Activated T-cell treated with anti-CD3 and anti-CD28 coated beads for 48 hours (primary cell): ENCODE measurements around the gene TMEM9.

ENCODE experiments used
- DNase-seq: peaks from one replicate; pipeline ENCODE4 v3.0.0-alpha.2; 2020; ENCODE audit warnings: low read depth

TMEM9 gene

DNA sequence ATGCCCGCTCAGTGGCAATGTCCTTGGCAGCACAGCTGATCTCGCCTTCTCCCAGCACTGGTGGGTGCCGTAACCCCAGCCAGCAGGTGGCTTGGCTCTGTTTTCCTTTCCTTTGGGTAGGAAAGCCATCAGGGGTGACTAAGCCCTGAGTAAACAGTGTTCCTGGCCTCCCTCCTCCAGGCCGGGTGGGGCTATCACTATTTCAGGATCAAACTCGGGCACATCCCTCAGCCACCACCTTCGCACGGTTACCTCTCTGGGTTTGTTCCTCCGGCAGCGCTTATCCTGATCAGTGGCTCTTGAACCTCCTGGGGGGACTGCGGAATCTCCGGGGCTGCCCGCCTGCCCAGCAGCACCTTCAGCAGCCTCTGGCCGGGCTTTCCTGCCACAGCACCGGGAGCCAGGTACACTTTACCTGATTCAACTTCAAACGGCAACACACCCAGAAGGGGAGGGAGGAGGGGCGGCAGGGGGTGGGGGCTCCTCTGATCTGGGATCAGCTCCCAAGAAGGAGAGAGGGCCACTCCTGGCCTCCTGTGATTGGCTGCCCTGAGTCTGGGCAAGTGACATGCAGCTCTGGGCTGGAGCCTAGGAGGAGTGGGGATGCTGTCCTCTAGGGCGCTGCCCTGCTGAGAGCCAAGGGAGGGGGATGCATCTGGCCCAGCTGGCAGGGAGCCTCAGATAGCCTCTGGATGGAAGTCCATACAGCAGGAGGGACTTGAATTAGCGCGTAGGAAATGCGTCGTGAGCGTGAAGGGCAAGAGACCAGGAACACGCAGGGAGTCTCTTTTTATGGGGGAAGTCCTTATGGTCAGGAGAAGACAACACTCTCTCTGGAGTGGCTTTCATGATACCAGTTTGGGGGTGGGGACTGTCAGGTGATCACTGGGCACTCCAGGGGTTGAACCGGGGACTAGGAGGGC, 27.2 kb downstream of the TMEM9 start, which contains the start of gene ASCL5:
TSS of gene ASCL5 (minus strand) at position 353 of the 923 bp plus-strand sequence. CDS start 11,812 bp downstream, outside the sequence.
- no peak for DNase-seq

GRCh38 chr1:201126463-201126831, 27.8 kb downstream of the TMEM9 start:
- no peak for DNase-seq

GRCh38 chr1:201125800-201126199, 28.5 kb downstream of the TMEM9 start:
- no peak for DNase-seq

- no peak for DNase-seq
Measured at GRCh38 chr1:201125019-201125418, 29.3 kb downstream of the TMEM9 start.

- DNase-seq: no peak
Measured at GRCh38 chr1:201123866-201124265, 30.4 kb downstream of the TMEM9 start.

DNA sequence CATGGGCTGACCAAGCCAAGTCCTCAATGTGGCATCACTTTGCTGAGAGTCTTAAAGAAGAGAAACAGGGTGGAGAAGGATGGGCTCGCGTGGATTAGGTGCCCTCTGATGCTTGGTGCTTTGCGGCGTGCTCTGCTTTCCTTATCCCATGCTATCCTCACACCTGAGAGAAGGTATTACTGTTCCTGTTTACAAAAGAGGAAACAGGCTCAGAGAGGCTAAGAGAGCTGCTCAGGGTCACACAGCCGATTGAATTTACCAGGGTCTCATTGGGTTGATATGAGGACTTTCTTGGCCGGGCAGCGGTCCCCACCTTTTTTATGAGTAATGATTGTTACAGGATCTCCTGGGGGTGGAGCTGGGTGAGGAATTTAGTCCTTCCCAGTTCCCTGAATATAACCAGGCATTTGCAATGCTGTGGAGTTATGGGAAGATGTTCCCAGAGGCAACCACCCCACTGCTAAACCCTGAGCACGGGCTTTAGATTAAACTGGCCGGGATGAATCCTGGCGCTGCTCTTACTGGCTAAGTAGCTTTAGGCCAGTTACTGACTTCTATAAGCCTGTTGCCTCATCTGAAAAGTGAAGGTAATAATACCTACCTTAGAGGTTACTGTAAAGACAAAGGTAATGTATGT, 31.8 kb downstream of the TMEM9 start:
- DNase-seq: no peak

GRCh38 chr1:201119206-201120197, 34.8 kb downstream of the TMEM9 start:
- peak; percentile 51 for DNase-seq

DNA sequence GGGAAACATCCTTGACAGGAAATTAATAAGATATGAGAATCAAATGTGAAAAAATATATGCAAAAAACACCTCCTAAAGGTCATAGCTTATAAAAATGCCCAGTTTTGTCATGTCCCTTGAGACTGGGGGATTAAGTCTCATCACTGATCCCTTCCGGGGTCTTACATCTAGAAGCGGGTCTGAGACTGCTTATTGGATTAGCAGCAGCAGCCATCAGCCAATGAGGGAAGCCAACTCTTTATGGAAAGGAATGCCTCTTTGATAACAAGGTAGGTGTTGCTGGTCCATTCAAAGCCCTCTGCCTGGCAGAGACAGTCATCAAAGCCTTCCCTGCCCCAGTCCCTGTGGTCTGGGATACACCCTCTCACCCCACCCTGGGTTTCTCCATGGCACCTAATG, 38.2 kb downstream of the TMEM9 start:
- DNase-seq: no peak

DNA sequence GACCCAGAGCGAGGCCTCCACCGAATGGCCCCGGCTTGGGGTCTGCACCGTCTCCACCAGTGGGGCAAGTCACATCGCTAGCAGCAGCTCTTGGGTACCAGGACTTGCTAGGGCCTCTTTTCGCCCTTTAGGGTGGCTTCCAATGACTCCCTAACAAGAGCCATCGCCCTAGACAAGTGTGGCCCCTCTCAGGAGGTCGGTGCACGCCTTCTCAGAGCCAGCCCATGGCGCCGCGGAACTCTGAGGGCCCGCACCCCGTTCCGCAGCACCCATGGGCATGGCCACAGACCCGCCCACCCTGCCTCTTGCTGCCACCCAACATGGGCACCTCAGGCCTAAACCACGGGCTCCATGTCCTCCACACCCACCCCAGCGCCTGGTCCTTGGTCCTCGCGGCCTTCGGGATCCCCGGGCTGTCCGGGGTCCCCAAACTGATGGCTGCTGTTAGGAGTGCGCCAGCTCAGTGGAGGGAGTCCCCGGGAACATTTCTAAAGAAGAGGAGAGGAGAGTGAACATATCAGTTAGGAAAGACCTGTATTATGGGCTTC, 38.8 kb downstream of the TMEM9 start:
- DNase-seq: no peak

- peak; percentile 76 for DNase-seq
Measured at GRCh38 chr1:201114245-201115131, 39.8 kb downstream of the TMEM9 start.

DNA sequence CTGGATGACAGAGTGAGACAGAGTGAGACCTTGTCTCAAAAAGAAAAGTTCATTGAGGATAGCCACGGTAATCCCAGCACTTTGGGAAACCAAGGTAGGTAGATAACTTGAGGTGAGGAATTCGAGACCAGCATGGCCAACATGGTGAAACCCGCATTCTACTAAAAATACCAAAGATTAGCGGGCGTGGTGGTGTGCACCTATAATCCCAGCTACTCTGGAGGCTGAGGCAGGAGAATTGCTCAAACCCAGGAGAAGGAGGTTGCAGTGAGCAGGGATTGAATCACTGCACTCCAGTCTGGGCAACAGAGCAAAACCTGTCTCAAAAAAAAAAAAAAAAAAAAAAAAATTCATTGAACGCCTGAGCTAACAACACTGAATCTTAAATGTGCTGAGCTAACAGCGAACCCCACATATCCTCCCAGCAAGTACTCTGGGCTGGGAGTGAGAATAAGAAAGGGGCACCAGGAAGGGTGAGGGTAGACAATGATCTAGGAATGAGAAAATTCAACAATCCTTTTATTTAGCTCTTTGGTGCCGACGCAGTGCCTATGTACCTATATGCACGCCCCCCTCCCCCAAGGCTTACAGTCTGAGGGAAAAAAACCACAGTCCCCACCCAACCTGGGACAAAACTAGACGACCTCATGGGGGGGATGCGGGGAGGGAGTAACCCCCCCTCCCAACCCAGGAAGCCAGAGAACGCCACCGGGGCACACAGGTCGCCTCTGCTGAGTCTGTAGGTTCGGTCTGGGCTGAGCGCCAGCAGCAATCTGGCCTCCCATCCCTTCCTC, 40.6 kb downstream of the TMEM9 start:
- DNase-seq: no peak

DNA sequence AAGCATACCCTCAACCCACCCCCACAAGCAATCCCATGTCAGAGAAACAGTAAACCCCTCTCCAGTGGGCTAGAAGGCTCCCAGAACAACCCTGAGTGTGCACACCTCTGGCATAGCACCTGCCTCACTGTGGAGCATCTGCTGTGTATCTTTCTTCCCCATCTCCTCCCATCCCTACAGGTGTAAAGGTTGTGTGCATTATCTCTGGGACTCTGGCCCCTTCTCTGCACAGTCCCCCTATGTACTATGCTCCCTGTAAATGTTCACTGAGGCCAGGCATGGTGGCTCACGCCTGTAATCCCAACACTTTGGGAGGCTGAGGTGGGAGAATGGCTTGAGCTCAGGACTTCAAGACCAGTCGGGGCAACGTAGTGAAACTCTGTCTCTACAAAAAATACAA, 41.3 kb downstream of the TMEM9 start:
- no peak for DNase-seq

DNA sequence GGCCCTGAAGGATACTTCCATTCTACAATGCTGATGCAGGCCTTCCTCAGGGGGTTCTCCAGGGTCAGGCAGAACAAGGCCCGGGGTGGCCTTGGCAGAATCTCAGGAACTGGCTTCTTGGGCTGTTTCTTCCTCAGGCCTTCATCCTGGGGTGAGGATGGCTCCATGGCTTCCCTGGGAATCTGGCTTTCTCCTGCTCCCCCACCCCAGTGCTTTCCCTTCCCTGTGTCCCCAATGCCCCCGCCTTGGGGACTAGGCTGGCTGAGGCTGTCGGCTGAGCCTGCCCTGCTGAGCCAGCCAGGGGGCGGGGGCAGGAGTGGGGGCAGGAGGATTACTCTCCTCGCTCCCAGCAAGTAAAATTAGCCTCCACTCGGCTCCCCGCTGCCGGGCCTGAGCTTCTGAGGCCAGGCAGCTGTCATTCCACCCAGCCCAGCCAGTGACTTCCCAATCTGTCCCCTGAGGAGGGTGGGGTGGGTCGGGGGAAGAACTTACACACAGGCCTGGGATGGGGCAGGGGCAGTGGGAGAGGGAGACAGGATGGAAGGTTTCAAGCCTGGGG, 42.0 kb downstream of the TMEM9 start, which contains the start of gene CACNA1S:
TSS of gene CACNA1S (minus strand) at position 254 of the 559 bp plus-strand sequence. CDS start at position 167, 87 bp downstream.
- DNase-seq: no peak

- DNase-seq: no peak
Measured at GRCh38 chr1:201111672-201112071, 42.6 kb downstream of the TMEM9 start.

DNA sequence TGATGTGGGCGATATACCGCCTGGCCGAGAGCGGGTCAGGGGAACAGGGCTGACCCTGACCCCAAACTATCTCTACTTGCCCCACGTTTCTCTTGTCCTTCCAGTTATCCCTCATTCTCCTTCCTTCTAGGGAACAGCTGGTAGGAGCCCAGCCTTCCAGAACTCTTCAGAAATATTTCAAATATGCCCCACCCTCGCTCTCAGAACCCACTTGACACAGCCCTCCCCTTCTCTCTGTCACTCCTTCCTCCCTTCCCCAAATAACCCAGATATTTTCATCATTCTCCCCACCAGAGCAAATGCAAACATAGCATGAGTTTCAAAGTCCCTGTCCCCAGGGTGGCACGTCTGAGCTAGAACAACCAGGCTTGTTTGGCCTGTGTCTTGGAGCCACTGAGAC, 43.1 kb downstream of the TMEM9 start:
- no peak for DNase-seq

GRCh38 chr1:201110616-201111015, 43.7 kb downstream of the TMEM9 start:
- no peak for DNase-seq

DNA sequence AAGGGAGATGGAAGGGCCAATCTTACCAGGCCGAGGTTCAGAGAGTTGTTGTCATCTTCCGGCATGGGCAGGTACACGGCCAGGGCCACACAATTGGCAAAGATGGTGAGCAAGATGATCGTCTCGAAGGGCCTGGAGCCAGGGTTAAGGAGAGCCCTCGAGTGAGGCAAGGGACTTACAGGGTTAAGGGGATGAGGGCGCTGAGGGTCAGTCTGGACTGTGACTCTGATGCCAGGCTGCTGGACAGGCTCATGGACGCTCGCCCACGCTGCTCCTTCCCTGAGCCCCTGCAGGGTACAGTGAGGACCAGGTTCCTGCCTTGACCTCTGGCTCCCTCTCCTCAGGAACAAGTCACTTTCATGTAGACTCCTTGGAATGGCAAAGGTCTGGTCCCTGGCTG, 44.1 kb downstream of the TMEM9 start:
- no peak for DNase-seq

- no peak for DNase-seq
Measured at GRCh38 chr1:201109651-201110050, 44.6 kb downstream of the TMEM9 start.

GRCh38 chr1:201108614-201109013, 45.7 kb downstream of the TMEM9 start:
- DNase-seq: no peak
